H9 (cell line): ENCODE measurements around the gene CDKAL1. TPM values are rescaled to one million over a fixed set of nuclear protein-coding genes. Genes with fewer than 3 reads are reported as not detected.

Experiments used
- DNase-seq: peaks from one replicate; pipeline ENCODE4 v3.0.0-alpha.2; 2017
- H2AFZ ChIP-seq: one replicate; pipeline ENCODE4 v1.6.1; 2013; ENCODE audit warnings: mild to moderate bottlenecking, low read length, control low read depth, moderate library complexity
- H2AK5ac ChIP-seq: 2 replicates; pipeline ENCODE4 v1.6.1; 2013; ENCODE audit warnings: low read length, control low read depth, mixed read lengths; ENCODE audit not compliant: insufficient read length
- H2BK120ac ChIP-seq: one replicate; pipeline ENCODE4 v1.6.1; 2013; ENCODE audit warnings: low read depth, mild to moderate bottlenecking, low read length, control low read depth, inconsistent platforms; ENCODE audit not compliant: poor library complexity, severe bottlenecking
- H2BK12ac ChIP-seq: 2 replicates; pipeline ENCODE4 v1.6.1; 2013; ENCODE audit warnings: low read length, control low read depth, mixed read lengths, low read depth; ENCODE audit not compliant: insufficient read length
- H2BK15ac ChIP-seq: 2 replicates; pipeline ENCODE4 v1.6.1; 2013; ENCODE audit warnings: low read depth, low read length, control low read depth
- H2BK20ac ChIP-seq: one replicate; pipeline ENCODE4 v1.6.1; 2013; ENCODE audit warnings: low read depth, mild to moderate bottlenecking, low read length, control low read depth, inconsistent platforms; ENCODE audit not compliant: poor library complexity, severe bottlenecking
- H2BK5ac ChIP-seq: 2 replicates; pipeline ENCODE4 v1.6.1; 2013; ENCODE audit warnings: low read length, control low read depth, mixed read lengths; ENCODE audit not compliant: insufficient read length
- H3K14ac ChIP-seq: 2 replicates; pipeline ENCODE4 v1.6.1; 2013; ENCODE audit warnings: low read length, control low read depth; ENCODE audit not compliant: insufficient read depth
- H3K18ac ChIP-seq: 2 replicates; pipeline ENCODE4 v1.6.1; 2013; ENCODE audit warnings: low read depth, mild to moderate bottlenecking, mixed read lengths, low read length, control low read depth; ENCODE audit not compliant: insufficient read length
- H3K23ac ChIP-seq: 2 replicates; pipeline ENCODE4 v1.6.1; 2013; ENCODE audit warnings: low read length, control low read depth, mixed read lengths, low read depth; ENCODE audit not compliant: insufficient read length
- H3K23me2 ChIP-seq: 2 replicates; pipeline ENCODE4 v1.6.1; 2013; ENCODE audit warnings: low read depth, mild to moderate bottlenecking, mixed read lengths, low read length, control low read depth; ENCODE audit not compliant: insufficient read length, poor library complexity, severe bottlenecking
- H3K27ac ChIP-seq: 2 replicates; pipeline ENCODE4 v1.5.1; 2013; ENCODE audit warnings: low read length, control low read depth, mixed read lengths, low read depth; ENCODE audit not compliant: insufficient read length
- H3K27me3 ChIP-seq: 2 replicates; pipeline ENCODE4 v1.6.1; 2013; ENCODE audit warnings: low read length, control low read depth, inconsistent platforms; ENCODE audit not compliant: insufficient read depth
- H3K4ac ChIP-seq: 2 replicates; pipeline ENCODE4 v1.6.1; 2013; ENCODE audit warnings: low read depth, mild to moderate bottlenecking, control low read depth, inconsistent platforms, low read length, moderate library complexity
- H3K4me1 ChIP-seq: 2 replicates; pipeline ENCODE4 v1.6.1; 2013; ENCODE audit warnings: low read length, control low read depth, inconsistent platforms; ENCODE audit not compliant: insufficient read depth
- H3K4me2 ChIP-seq: 2 replicates; pipeline ENCODE4 v1.6.1; 2013; ENCODE audit warnings: low read length, control low read depth, mixed read lengths; ENCODE audit not compliant: insufficient read length, insufficient read depth
- H3K56ac ChIP-seq: 2 replicates; pipeline ENCODE4 v1.6.1; 2013; ENCODE audit warnings: low read depth, mild to moderate bottlenecking, mixed read lengths, low read length, control low read depth; ENCODE audit not compliant: insufficient read length
- H3K79me1 ChIP-seq: 2 replicates; pipeline ENCODE4 v1.6.1; 2013; ENCODE audit warnings: low read depth, mild to moderate bottlenecking, moderate library complexity, low read length, control low read depth, inconsistent platforms; ENCODE audit not compliant: insufficient read depth, poor library complexity, severe bottlenecking
- H3K79me2 ChIP-seq: 2 replicates; pipeline ENCODE4 v1.6.1; 2013; ENCODE audit warnings: low read length, control low read depth, inconsistent platforms; ENCODE audit not compliant: insufficient read depth
- H3K9ac ChIP-seq: 2 replicates; pipeline ENCODE4 v1.6.1; 2013; ENCODE audit warnings: low read length, control low read depth, mixed read lengths; ENCODE audit not compliant: insufficient read length; ENCODE audit errors: extremely low read depth
- H3K9me3 ChIP-seq: one replicate; pipeline ENCODE4 v1.6.1; 2013; ENCODE audit warnings: low read depth, low read length, inconsistent platforms; ENCODE audit not compliant: control insufficient read depth
- H3T11ph ChIP-seq: one replicate; pipeline ENCODE4 v1.6.1; 2013; ENCODE audit warnings: mild to moderate bottlenecking, low read length, control low read depth, inconsistent platforms
- H4K20me1 ChIP-seq: one replicate; pipeline ENCODE4 v1.6.1; 2013; ENCODE audit not compliant: control insufficient read depth, insufficient read length, insufficient read depth
- H4K5ac ChIP-seq: 2 replicates; pipeline ENCODE4 v1.6.1; 2013; ENCODE audit warnings: low read depth, mild to moderate bottlenecking, mixed read lengths, low read length, control low read depth; ENCODE audit not compliant: insufficient read length
- H4K8ac ChIP-seq: replicated peaks from 2 replicates; pipeline ENCODE4 v1.6.1; 2013; ENCODE audit warnings: low read length, control low read depth, mixed read lengths, low read depth; ENCODE audit not compliant: insufficient read length
- H4K91ac ChIP-seq: 2 replicates; pipeline ENCODE4 v1.6.1; 2013; ENCODE audit warnings: low read depth, mild to moderate bottlenecking, moderate library complexity, mixed read lengths, low read length, control low read depth; ENCODE audit not compliant: insufficient read length
- H3K27ac Mint-ChIP-seq, 3 experiments: 2 replicates in 2 of 3; 3 replicates in 1 of 3; pipeline ENCODE4 v1.8.0; 2020 to 2021; ENCODE audit warnings: mixed read lengths in 3 of 3, mild to moderate bottlenecking in 1 of 3, moderate library complexity in 1 of 3
- H3K27me3 Mint-ChIP-seq: 2 replicates; pipeline ENCODE4 v1.8.0; 2021; ENCODE audit warnings: low read depth, mild to moderate bottlenecking, moderate library complexity, mixed read lengths
- H3K36me3 Mint-ChIP-seq, 3 experiments: 2 replicates in 2 of 3; 3 replicates in 1 of 3; pipeline ENCODE4 v1.8.0; 2020 to 2021; ENCODE audit warnings: low read depth in 3 of 3, mixed read lengths in 3 of 3; ENCODE audit not compliant: insufficient read depth in 1 of 3
- H3K4me1 Mint-ChIP-seq, 2 experiments: 2 replicates each; pipeline ENCODE4 v1.8.0; 2020; ENCODE audit warnings: mixed read lengths in 2 of 2
- H3K4me3 Mint-ChIP-seq, 2 experiments: 2 replicates in 1 of 2; 3 replicates in 1 of 2; pipeline ENCODE4 v1.8.0; 2020 to 2021; ENCODE audit warnings: mild to moderate bottlenecking in 2 of 2, mixed read lengths in 2 of 2, moderate library complexity in 1 of 2
- H3K9me3 Mint-ChIP-seq, 2 experiments: 2 replicates in 1 of 2; 3 replicates in 1 of 2; pipeline ENCODE4 v1.8.0; 2020; ENCODE audit warnings: mild to moderate bottlenecking in 2 of 2, mixed read lengths in 2 of 2, moderate library complexity in 1 of 2
- WGBS: extraction: QIAGEN DNeasy Blood & Tissue Kit; methylation state at CpG from one replicate; pipeline ENCODE4 v1.1.7; 2013; ENCODE audit warnings: missing lambda C conversion rate, low lambda C conversion rate, mixed read lengths; ENCODE audit not compliant: insufficient read length; ENCODE audit errors: extremely low coverage; 5-methylcytosine and 5-hydroxymethylcytosine counted together
- total RNA-seq: library from RNA; stranded (reverse); gene quantifications from 2 replicates; pipeline ENCODE4 v1.2.1, GENCODE V29; 2021
- TF ChIP-seq, protein P1 (sequence below): fragments of 200-600 bp; sonication (generic); conservative IDR thresholded peaks from 3 replicates; pipeline ENCODE4 v1.8.0; 2021; ENCODE audit warnings: antibody characterized with exemption, mild to moderate bottlenecking

Gene CDKAL1
- total RNA-seq, 1 experiment from 2014 or later, result 23.0 TPM

DNA sequence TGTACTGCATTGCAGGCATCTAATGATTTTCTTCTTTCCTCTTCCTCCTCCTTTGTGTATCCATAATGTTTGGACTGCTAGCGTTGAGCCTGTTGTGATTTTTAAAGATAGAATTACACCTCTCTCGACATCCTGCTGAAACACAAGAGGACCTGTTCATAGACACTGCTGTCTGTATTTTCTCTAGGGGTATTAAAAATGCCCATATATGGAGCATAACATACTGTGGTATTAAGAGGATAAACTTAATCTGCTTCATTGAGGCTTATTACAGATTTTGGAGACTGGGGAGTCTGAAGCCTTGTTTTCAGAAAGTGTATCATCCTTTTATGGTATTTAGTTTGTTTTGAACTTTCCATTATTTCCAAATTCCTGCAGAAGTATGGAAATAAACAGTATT lies 414.3 kb downstream of the CDKAL1 start:
- no peak overlapping the region for H2BK5ac ChIP-seq
- no peak overlapping the region for H2BK15ac ChIP-seq
- H3K9me3 Mint-ChIP-seq, result peaks cover 6 to 8% of the 10 kb centered on the region in 2 experiments
- no peak for DNase-seq
- TF ChIP-seq, protein P1, sequence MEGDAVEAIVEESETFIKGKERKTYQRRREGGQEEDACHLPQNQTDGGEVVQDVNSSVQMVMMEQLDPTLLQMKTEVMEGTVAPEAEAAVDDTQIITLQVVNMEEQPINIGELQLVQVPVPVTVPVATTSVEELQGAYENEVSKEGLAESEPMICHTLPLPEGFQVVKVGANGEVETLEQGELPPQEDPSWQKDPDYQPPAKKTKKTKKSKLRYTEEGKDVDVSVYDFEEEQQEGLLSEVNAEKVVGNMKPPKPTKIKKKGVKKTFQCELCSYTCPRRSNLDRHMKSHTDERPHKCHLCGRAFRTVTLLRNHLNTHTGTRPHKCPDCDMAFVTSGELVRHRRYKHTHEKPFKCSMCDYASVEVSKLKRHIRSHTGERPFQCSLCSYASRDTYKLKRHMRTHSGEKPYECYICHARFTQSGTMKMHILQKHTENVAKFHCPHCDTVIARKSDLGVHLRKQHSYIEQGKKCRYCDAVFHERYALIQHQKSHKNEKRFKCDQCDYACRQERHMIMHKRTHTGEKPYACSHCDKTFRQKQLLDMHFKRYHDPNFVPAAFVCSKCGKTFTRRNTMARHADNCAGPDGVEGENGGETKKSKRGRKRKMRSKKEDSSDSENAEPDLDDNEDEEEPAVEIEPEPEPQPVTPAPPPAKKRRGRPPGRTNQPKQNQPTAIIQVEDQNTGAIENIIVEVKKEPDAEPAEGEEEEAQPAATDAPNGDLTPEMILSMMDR, result no peak
- no peak overlapping the region for H3K27ac ChIP-seq
- no peak overlapping the region for H3K27ac Mint-ChIP-seq
- peaks cover 8% of the 10 kb centered on the region for H3K4me1 ChIP-seq
- no peak overlapping the region for H2BK12ac ChIP-seq
- no peaks in the 10 kb centered on the region for H3K23me2 ChIP-seq
- H3K27me3 Mint-ChIP-seq, result no peaks in the 10 kb centered on the region
- H3T11ph ChIP-seq, result no peak overlapping the region
- H3K36me3 Mint-ChIP-seq, result peaks cover 4 to 11% (median 6%) of the 10 kb centered on the region in 3 experiments
- no peak overlapping the region for H2AK5ac ChIP-seq
- H3K9me3 ChIP-seq, result no peaks in the 10 kb centered on the region
- H3K23ac ChIP-seq, result no peak overlapping the region
- no peak overlapping the region for H3K9ac ChIP-seq
- no peak overlapping the region for H3K18ac ChIP-seq
- no peak overlapping the region for H4K8ac ChIP-seq
- WGBS, result no CpG with 5 or more reads among the region's 2 CpGs
- no peaks in the 10 kb centered on the region for H3K79me1 ChIP-seq
- no peak overlapping the region for H3K56ac ChIP-seq
- no peak overlapping the region for H2BK20ac ChIP-seq
- H2AFZ ChIP-seq, result no peak overlapping the region
- H3K79me2 ChIP-seq, result no peaks in the 10 kb centered on the region
- H4K91ac ChIP-seq, result no peak overlapping the region
- H3K27me3 ChIP-seq, result no peaks in the 10 kb centered on the region
- no peak overlapping the region for H4K5ac ChIP-seq
- H3K4me2 ChIP-seq, result no peak overlapping the region
- no peak overlapping the region for H3K14ac ChIP-seq
- no peaks in the 10 kb centered on the region for H4K20me1 ChIP-seq
- H3K4me3 Mint-ChIP-seq, result no peak overlapping the region
- no peak overlapping the region for H3K4ac ChIP-seq
- no peak overlapping the region for H2BK120ac ChIP-seq
- H3K4me1 Mint-ChIP-seq, result peaks cover 9 to 15% of the 10 kb centered on the region in 2 experiments
